Duodenal mucosa (tissue), 2 donors: ENCODE results near the gene ECE1.

Experiments
- H3K27ac ChIP-seq: one replicate; pipeline ENCODE4 v1.7.0; 2013; ENCODE audit warnings: low read depth, low read length
- H3K27me3 ChIP-seq, 2 donors: one replicate each; pipeline ENCODE4 v1.7.0; 2013; ENCODE audit warnings: low read length in 2 of 2, control low read depth in 1 of 2; ENCODE audit not compliant: insufficient read depth in 2 of 2, control insufficient read depth in 1 of 2
- H3K36me3 ChIP-seq, 2 donors: one replicate each; pipeline ENCODE4 v1.7.0; 2013; ENCODE audit warnings: low read length in 2 of 2, control low read depth in 1 of 2; ENCODE audit not compliant: insufficient read depth in 2 of 2, control insufficient read depth in 1 of 2
- H3K4me1 ChIP-seq, 2 donors: one replicate each; pipeline ENCODE4 v1.7.0; 2013; ENCODE audit warnings: low read length in 2 of 2, control low read depth in 1 of 2; ENCODE audit not compliant: insufficient read depth in 2 of 2, control insufficient read depth in 1 of 2
- H3K4me3 ChIP-seq, 2 donors: one replicate each; pipeline ENCODE4 v1.7.0; 2013; ENCODE audit warnings: low read length in 2 of 2, low read depth in 1 of 2
- H3K9ac ChIP-seq, 2 donors: one replicate each; pipeline ENCODE4 v1.7.0; 2013; ENCODE audit warnings: low read length in 2 of 2, low read depth in 1 of 2
- H3K9me3 ChIP-seq, 2 donors: one replicate each; pipeline ENCODE4 v1.7.0; 2013; ENCODE audit warnings: low read length in 2 of 2, control low read depth in 1 of 2; ENCODE audit not compliant: control insufficient read depth in 1 of 2

Gene ECE1

DNA sequence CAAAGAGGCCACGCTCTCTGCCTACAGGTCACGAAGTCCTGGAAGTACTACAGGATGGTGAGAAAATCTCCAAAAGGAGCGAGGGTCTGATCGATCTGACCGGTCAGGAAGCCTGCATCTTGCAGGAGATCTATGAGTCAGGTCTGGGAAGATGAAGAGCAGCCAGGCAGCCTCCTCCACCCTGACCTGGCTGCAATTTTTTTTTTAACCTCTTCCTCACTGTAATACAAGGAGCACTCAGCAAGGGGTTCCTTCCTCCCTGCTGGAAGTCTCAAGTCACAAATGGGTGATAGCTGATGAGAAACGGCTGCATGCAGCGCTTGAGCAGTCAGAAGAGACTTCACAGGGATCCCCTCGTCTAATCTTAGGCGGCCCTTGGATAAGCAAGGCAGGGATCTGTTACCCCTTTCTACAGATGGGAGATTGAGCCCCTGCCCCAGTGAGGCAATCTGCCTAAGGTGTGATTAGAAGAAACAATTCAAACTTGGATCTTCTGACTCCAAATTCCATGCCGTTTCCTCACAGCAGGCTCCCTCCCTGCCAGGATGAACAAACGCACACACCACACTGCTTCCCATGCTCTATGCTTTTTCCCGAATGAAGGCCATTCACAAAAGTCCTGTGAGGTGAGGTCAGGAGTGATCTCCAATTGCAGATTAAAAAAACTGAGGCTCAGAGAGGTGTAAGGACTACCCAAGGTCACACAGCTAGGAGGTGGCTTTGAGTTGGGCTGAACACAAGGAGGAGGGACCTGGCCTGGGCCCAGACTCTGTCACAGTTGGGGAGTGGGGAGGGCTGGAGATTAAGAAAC lies 48.3 kb downstream of the ECE1 start:
- Histone ChIP-seq H3K27ac (no peak overlapping the region), H3K4me1 (no peaks in the 10 kb centered on the region), H3K9me3 (no peaks in the 10 kb centered on the region), H3K9ac (no peak overlapping the region), H3K36me3 (peaks cover 29 to 71% of the 10 kb centered on the region in 2 donors), H3K4me3 (no peak overlapping the region), H3K27me3 (no peaks in the 10 kb centered on the region)

DNA sequence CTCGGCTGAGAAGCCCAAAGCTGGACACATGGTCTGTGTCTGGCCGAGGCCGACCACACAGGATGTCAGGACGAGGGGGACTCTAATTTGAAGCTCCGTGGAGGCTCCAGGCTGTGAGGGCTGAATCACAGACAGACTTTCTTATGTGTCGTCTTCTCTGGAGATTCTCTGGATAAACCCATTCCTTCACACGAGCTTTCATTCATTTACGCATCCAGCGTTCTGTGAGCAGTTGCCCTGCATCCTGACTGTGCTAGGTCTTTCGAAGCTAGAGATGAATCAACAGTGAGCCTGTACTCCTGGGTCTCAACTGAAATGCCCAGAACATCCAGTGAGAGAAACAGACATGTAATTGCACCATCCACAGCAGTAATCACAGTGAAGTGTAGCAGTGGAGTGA lies 49.6 kb downstream of the ECE1 start:
- no peak overlapping the region for H3K9ac ChIP-seq
- H3K4me1 ChIP-seq = no peaks in the 10 kb centered on the region
- peaks cover 31 to 80% of the 10 kb centered on the region in 2 donors for H3K36me3 ChIP-seq
- no peaks in the 10 kb centered on the region for H3K9me3 ChIP-seq
- H3K4me3 ChIP-seq = no peak overlapping the region
- no peak overlapping the region for H3K27ac ChIP-seq
- H3K27me3 ChIP-seq = no peaks in the 10 kb centered on the region

DNA sequence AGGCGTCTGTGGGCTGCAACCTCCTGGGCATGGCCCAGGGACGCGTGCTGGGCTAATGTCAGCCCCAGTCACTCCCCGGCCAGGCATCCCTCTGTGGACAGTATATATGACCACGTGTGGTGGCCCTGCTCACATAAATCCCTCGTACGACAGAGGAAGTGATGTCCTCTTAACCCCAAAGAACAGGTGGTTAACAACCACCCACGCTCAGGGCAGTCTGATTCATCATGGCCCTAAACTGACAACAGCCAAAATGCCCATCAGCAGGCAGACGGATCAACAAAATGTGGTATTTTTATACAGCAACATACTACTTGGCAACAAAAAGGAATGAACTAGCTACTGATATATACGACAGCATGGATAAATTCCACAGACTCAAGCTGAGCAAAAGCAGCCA lies 51.0 kb downstream of the ECE1 start:
- Histone ChIP-seq H3K36me3 (peaks cover 26 to 81% of the 10 kb centered on the region in 2 donors), H3K4me3 (no peak overlapping the region), H3K9ac (no peak overlapping the region), H3K27me3 (no peaks in the 10 kb centered on the region), H3K4me1 (no peaks in the 10 kb centered on the region), H3K27ac (no peak overlapping the region), H3K9me3 (no peaks in the 10 kb centered on the region)

DNA sequence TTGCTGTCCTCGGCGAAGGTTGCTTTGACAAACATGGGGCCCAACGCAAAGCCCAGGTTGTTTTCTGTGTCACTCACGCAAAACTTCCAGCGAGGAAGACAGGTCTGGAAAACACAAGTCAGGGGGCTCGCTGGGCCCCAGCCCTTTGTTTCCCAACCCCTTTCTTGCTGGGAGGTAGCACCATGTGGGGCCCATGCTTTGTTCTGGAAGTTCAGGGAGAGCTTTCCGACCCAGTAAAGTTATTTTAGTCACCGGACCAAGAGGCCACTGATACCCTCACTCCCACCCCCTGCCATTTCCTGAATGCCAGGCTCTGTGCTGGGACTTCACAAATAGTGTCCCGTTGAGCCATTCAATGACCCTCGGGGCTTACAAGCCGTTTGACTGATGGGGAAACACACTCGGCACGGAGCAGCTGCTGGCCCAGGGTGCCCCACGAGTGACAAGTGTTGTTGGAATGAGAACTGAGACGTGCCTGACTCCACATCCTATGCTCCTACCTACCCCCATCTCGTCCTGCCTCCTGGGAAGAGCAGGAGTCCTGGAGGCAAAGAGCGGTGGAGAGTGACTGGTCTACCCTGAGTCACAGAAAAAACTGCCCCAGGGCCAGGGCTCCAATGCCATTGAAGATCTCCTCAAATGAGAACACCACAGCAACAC lies 52.0 kb downstream of the ECE1 start:
- Histone ChIP-seq H3K4me1 (no peaks in the 10 kb centered on the region), H3K27me3 (no peaks in the 10 kb centered on the region), H3K4me3 (no peak overlapping the region), H3K9me3 (no peaks in the 10 kb centered on the region), H3K36me3 (peaks cover 18 to 78% of the 10 kb centered on the region in 2 donors), H3K9ac (no peak overlapping the region), H3K27ac (no peak overlapping the region)

DNA sequence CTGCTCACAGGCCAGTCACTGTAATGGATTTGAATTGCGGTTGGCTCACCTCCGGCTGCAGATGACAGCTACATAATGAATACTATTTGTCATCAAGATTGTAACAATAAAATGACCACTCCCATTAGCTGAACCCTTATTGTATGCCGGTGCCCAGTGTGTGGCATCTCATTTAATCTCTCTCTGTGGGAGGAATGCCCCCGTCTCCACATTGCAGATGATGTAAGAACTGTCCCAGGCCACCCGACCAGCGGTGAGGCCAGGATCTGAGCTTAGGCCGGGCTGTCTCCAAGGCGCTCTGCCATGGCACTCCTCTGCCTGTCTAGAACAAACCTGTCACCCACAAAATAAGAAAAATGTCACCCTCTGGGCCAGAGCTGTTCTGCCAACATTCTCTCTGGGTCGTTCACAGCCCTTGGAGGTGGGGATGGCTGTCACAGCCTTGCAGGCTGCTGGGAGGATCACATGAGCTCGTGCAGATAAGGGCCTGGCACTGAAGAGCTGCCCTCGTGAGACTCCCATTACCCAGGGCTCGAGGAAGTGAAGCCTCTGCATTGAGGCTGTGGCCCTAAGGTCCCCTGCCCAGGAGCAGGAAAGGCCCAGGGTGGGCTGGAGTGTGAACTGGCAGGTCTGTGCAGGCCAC lies 52.7 kb downstream of the ECE1 start:
- no peak overlapping the region for H3K9ac ChIP-seq
- H3K4me3 ChIP-seq = no peak overlapping the region
- peaks cover 18 to 79% of the 10 kb centered on the region in 2 donors for H3K36me3 ChIP-seq

DNA sequence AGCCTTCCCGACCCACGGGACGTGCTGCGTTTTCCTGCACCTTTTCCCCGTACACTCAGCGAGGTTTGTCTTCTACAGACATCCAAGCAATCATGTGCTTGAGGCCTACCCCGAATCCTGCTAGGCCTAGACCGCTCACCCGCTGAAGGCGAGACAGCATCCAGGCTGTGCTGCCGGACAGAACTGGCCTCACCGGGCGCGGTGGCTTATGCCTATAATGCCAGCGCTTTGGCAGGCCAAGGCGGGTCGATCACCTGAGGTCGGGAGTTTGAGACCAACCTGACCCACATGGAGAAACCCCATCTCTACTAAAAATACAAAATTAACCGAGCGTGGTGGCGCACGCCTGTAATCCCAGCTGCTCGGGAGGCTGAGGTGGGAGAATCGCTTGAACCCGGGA lies 54.1 kb downstream of the ECE1 start:
- H3K27ac ChIP-seq = no peak overlapping the region

More for the DNA sequence above, 52.7 kb downstream of the ECE1 start:
- Histone ChIP-seq H3K9me3 (no peaks in the 10 kb centered on the region), H3K4me1 (no peaks in the 10 kb centered on the region), H3K27ac (no peak overlapping the region), H3K27me3 (no peaks in the 10 kb centered on the region)

DNA sequence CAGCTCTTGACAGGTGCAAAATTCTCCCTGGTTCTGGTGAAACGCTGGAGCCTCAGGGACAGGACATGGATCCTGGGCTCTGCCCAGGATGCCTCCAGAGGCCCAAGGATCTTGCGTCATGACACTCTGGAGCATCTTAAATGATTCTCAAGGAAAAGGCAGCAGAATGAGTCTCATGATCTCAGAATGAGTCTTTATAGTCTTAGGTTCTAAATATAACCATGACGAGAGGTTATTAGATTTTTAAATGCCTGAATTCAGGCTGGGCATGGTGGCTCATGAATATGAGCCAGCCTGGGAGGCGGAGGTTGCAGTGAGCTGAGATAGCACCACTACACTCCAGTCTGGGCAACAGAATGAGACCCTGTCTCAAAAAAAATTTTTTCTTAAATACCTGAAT lies 55.5 kb downstream of the ECE1 start:
- Histone ChIP-seq H3K27me3 (no peaks in the 10 kb centered on the region), H3K36me3 (peaks cover 7 to 74% of the 10 kb centered on the region in 2 donors), H3K4me3 (no peak overlapping the region), H3K9ac (no peak overlapping the region), H3K9me3 (no peaks in the 10 kb centered on the region), H3K4me1 (no peaks in the 10 kb centered on the region), H3K27ac (no peak overlapping the region)

More for the DNA sequence above, 54.1 kb downstream of the ECE1 start:
- H3K27me3 ChIP-seq = no peaks in the 10 kb centered on the region
- H3K9ac ChIP-seq = no peak overlapping the region
- H3K9me3 ChIP-seq = no peaks in the 10 kb centered on the region
- H3K4me3 ChIP-seq = no peak overlapping the region
- peaks cover 7 to 75% of the 10 kb centered on the region in 2 donors for H3K36me3 ChIP-seq
- H3K4me1 ChIP-seq = no peaks in the 10 kb centered on the region

DNA sequence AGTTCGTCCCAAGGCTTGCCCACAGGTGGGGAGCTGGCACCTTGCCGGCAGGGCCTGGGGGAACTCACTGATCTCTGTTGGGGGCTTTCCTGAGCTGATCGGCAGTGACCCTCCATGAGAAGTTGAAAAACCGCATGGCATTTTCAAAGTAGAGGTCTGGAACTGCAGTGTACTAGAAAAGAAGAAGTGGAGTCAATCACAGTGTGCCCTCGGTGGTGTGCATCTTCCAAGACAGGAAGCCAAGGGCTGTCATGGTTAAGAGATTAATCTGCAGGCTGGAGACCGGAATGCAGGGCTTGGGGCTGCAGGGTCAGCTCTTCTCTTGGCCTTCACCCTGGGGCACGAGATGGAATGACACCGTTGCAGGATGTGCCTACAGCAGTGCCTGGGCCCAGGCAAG lies 56.8 kb downstream of the ECE1 start:
- Histone ChIP-seq H3K4me3 (no peak overlapping the region), H3K27me3 (no peaks in the 10 kb centered on the region), H3K36me3 (peaks cover 7 to 69% of the 10 kb centered on the region in 2 donors), H3K9me3 (no peaks in the 10 kb centered on the region), H3K27ac (no peak overlapping the region), H3K4me1 (no peaks in the 10 kb centered on the region), H3K9ac (no peak overlapping the region)

DNA sequence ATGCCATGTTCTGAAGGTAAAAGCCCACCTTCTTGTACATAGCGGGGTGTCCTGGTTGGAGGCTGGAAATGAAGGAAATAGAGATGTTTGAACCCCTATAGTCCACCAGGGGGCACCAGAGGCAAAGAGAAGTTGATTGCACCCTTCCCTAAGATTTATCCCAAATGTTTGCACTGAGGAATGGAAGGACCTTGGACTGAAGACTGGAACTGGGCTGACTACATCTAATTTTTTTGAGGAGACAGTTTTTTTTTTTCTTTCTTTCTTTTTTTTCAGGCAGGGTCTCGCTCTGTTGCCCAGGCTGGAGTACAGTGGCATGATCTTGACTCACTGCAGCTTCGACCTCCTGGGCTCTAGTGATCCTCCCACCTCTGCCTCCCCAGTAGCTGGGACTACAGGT lies 58.2 kb downstream of the ECE1 start:
- H3K9me3 ChIP-seq = no peaks in the 10 kb centered on the region
- H3K36me3 ChIP-seq = peaks cover 13 to 66% of the 10 kb centered on the region in 2 donors
- H3K27ac ChIP-seq = no peak overlapping the region
- H3K27me3 ChIP-seq = no peaks in the 10 kb centered on the region
- H3K9ac ChIP-seq = no peak overlapping the region
- no peak overlapping the region for H3K4me3 ChIP-seq
- no peaks in the 10 kb centered on the region for H3K4me1 ChIP-seq
